ENCODE data around the gene CCT6A.
"Not testable (repeated sequence)": the region's sequence is repeated elsewhere in the genome, so short reads cannot be mapped to it uniquely, and the experiment has no call there.

Gene CCT6A

GRCh38 chr7:56051053-56051338 lies 569 bp upstream of the CCT6A start:
- no peak for DNase-seq (ENCODE audit: low read depth)

- DNase-seq (ENCODE audit: low read depth): no peak
Measured at GRCh38 chr7:56053379-56053778, 1.8 kb downstream of the CCT6A start.

GRCh38 chr7:56053993-56054392 lies 2.4 kb downstream of the CCT6A start:
- DNase-seq (ENCODE audit: low read depth): no peak

- no peak for DNase-seq (ENCODE audit: low read depth)
Measured at GRCh38 chr7:56062382-56062781, 10.8 kb downstream of the CCT6A start.

GRCh38 chr7:56063500-56063881 lies 11.9 kb downstream of the CCT6A start:
- DNase-seq (ENCODE audit: low read depth): no peak

- peak; percentile 87 for DNase-seq (ENCODE audit: low read depth)
Measured at GRCh38 chr7:56063882-56064625, 12.5 kb downstream of the CCT6A start, which contains the start of gene SUMF2. Gene SUMF2, plus strand, starts transcription at chr7:56064286. Its CDS starts 26 bp downstream, at chr7:56064312.

GRCh38 chr7:56066376-56066775 lies 14.8 kb downstream of the CCT6A start:
- DNase-seq (ENCODE audit: low read depth): not testable (repeated sequence)

GRCh38 chr7:56074371-56074791 lies 22.8 kb downstream of the CCT6A start:
- peak; percentile 39 for DNase-seq (ENCODE audit: low read depth)

- DNase-seq (ENCODE audit: low read depth): no peak
Measured at GRCh38 chr7:56077681-56078080, 26.1 kb downstream of the CCT6A start.

GRCh38 chr7:56078196-56078595 lies 26.6 kb downstream of the CCT6A start:
- DNase-seq (ENCODE audit: low read depth): no peak

- DNase-seq (ENCODE audit: low read depth): no peak
Measured at GRCh38 chr7:56079450-56080185, 28.1 kb downstream of the CCT6A start.

GRCh38 chr7:56080726-56081435 lies 29.3 kb downstream of the CCT6A start:
- DNase-seq (ENCODE audit: low read depth): not testable (repeated sequence)

GRCh38 chr7:56081626-56082340 lies 30.2 kb downstream of the CCT6A start:
- no peak for DNase-seq (ENCODE audit: low read depth)

GRCh38 chr7:56083150-56083785 lies 31.7 kb downstream of the CCT6A start:
- no peak for DNase-seq (ENCODE audit: low read depth)

GRCh38 chr7:56086761-56087160 lies 35.2 kb downstream of the CCT6A start:
- no peak for DNase-seq (ENCODE audit: low read depth)

- no peak for DNase-seq (ENCODE audit: low read depth)
Measured at GRCh38 chr7:56087445-56087844, 35.9 kb downstream of the CCT6A start.

- DNase-seq (ENCODE audit: low read depth): no peak
Measured at GRCh38 chr7:56091591-56091990, 40.0 kb downstream of the CCT6A start.

- DNase-seq (ENCODE audit: low read depth): not testable (repeated sequence)
Measured at GRCh38 chr7:56092388-56092787, 40.8 kb downstream of the CCT6A start.

- DNase-seq (ENCODE audit: low read depth): no peak
Measured at GRCh38 chr7:56092789-56093531, 41.4 kb downstream of the CCT6A start, which contains the start of gene PHKG1. Gene PHKG1, minus strand, starts transcription at chr7:56092952. Its CDS starts 4,011 bp downstream, at chr7:56088941.

- no peak for DNase-seq (ENCODE audit: low read depth)
Measured at GRCh38 chr7:56097700-56098099, 46.1 kb downstream of the CCT6A start.

Data from activated T-helper 9 cell treated with anti-CD3 and anti-CD28 coated beads, Interleukin-2, amount 50 U/mL, for 16 hours (primary cell).